ENCODE results near the gene ZP4.

The ZP4 gene, protein sequence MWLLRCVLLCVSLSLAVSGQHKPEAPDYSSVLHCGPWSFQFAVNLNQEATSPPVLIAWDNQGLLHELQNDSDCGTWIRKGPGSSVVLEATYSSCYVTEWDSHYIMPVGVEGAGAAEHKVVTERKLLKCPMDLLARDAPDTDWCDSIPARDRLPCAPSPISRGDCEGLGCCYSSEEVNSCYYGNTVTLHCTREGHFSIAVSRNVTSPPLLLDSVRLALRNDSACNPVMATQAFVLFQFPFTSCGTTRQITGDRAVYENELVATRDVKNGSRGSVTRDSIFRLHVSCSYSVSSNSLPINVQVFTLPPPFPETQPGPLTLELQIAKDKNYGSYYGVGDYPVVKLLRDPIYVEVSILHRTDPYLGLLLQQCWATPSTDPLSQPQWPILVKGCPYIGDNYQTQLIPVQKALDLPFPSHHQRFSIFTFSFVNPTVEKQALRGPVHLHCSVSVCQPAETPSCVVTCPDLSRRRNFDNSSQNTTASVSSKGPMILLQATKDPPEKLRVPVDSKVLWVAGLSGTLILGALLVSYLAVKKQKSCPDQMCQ
- total RNA-seq: 0 reads per million in 3 experiments

DNA sequence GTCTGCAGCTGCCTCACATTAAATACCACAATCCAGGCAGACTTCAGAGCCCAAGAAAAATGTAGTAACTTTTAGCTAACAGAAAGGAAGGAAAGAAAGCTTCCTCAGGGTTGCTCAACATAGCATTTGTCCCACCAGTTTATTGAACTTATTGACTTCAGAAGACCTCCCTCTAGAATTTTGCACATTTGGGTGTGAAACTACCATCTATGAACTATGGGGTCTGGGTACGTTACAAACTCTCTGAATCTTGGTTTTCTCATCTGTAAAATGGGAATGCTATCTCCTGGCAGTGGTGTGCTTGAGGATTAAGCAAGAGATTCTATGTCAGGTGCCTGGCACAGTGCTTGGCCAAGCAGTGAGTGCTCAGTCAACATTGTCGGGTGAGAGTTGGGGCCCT, at the start of gene ZP4:
Gene ZP4 (minus strand): TSS at position 101 of the 400 bp plus-strand sequence. CDS start 287 bp downstream, outside the sequence.
- DNase-seq: no peak

DNA sequence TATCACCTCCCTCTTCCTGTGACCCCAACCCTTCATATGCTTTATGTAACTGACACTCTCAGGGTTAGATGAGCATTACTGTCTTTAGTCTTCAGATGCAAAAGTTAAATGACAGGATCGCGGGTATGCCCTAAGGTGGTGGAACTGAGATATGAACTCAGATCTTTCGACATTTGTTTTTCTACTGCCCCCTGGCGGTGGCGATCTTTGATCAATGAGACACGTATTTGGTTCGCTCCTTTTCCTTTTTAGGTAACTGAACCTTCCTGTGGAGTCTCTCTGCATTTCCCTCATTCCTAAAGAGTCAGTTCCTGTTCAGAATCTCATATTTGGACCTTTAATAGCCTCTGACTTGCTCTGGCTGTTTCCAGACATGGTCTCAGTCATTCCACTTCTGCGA, 47.8 kb upstream of the ZP4 start:
- DNase-seq: no peak

DNA sequence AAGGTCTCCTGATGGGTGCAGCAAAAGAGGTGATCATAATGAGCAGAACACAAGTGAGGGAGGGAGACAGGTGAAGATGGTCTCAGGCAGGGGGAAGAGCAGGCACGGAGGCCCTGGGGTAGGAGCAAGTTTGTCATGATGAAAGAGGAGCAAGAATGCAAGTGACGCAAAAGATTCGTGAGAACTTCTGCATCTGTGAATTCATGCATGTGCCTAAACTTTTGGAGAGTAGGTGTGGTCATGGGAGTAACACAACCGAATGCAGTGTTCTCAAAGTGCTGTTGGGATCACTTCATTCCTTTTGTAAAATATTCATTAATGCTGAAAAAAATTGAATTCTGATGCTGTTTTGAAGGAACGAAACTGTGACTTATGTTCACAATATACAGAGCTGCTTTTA, 47.3 kb upstream of the ZP4 start:
- no peak for DNase-seq

DNA sequence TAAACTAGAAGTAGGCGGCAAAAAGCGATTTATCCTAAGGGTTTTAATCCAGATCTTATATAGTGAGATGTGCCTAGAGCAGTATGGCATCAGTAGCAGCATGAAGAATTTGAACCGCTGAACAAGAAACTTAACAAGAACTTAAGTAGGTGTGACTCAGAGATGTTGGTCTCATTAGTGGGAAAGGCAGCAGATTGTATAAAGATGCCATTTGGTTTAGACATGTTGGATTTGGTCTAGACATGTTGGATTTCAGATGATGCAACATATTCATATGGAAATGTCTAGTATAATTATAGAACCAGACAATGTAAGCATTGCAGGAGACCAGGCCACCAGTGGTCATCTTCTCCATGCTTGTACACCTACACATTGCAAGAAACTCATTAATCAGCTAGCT, 42.1 kb upstream of the ZP4 start:
- no peak for DNase-seq

DNA sequence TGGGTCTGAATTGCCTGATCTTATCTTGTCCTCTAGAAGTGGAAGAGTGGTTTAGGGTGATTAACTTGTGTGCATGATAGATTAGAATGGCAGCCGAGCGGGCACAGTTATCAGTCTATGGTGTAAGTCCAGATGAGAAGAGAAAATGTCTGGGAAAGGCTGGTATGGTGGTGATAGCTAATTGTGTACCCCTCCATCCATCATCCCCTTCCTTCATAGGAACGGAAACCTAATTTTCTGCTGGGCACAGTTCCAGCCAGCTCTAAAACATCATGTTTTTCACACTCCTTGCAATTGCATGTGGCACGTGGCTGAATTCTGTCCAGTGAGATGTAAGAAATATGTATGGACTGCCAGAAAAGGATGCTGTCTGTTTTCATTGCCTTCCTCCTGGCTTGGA, 40.9 kb upstream of the ZP4 start:
- DNase-seq: no peak

DNA sequence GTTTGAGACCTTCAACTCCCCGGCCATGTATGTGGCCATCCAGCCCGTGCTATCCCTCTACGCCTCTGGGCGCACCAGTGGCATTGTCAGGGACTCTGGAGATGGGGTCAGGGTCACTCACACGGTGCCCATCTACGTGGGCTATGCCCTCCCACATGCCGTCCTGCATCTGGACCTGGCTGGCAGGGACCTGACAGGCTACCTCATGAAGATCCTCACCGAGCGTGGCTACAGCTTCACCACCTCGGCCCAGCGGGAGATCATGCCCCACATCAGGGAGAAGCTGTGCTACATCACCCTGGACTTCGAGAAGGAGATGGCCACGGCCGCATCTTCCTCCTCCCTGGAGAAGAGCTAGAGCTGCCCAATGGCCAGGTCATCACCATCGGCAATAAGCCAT, 36.5 kb upstream of the ZP4 start:
- no peak for DNase-seq

DNA sequence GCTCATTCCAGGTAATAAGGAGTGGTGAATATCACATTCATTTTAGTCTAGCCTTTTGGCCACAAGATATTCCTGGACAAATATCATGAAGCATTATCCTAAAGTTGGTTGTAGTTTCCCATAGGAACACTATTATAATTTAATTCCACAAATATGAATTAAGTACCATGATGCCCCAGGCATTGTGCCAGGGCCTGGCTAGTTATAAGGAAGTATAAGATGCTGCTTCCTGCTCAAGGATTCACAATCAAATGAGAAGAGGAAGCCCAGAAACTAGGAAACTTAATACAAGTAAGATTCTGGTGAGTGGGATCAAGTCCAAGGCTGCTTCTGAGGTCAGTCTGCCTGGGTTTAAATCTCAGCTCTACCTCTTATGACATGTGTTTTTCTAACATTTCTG, 30.6 kb upstream of the ZP4 start:
- DNase-seq: no peak

DNA sequence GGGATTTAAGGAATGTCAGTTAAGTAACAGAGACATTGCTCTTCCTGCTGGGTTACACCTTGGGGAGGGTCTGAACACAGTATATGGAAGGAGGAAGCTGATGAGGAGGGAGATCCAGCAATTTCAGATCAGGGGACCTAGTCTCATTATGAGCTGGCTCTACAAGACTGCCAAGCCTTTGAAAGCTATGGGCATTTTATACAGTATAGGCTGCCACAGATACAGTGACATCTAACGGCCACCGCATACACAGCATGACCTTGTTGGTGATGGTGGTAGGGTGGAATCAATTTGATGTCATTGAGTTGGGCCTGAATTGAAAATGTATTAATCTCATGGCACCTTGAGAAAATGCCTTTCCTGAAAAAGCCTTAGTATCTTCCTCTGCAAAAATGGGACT, 22.6 kb upstream of the ZP4 start:
- DNase-seq: no peak

DNA sequence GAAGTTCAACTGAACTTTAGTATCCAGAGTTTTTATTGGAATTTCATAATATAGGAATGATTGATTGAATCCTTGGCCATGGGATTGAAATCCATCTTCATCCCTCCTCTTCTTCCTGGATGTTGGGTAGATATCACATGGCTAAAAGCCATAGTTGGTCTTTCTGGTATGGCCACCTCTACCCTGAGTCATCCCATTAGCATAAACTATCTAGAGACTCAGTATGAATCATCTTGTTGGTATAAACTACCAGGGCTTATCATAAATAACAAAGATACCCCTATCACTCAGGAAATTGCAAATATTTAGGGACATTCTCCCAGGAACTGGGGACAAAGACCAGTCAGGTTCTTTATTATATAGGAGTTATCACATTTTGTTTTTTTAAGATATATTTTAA, 21.2 kb upstream of the ZP4 start:
- DNase-seq: no peak

DNA sequence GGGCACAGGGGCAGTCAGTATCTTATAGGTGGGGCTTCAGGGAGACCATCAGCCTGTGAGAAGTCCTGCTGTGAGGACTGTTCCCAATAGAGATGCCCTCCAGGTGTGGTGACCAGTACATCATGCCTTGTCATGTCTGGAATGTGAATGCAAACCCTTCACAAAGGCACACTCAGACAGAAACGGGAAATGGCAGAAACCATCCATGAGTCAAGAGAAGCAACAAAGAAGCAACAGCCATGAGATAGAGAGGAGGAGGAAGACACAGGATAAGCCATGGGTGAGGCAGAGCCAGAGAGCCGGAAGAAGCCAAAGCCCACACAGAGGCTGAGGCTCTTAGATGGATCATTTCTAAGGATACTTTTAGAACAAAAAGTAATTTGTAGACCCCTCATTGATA, 20.1 kb upstream of the ZP4 start:
- DNase-seq: no peak

DNA sequence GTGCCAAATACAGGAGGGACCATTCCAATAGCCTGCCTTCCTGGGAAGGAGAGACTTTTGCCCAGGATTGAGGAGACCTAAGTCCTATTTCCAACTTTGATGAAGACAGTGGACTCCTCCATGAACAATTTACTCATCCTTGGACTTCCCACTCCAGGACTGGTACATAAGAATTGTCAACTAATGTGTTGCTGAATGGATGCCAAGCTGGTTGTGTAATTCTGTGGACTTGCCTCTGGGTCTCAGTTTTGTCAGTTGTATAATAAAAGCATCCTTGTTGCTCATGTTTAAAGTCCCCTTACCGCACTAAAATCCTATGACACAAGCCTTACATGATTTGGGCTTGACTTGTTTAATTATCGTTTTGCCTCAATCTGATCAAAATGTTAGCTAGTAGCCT, 13.2 kb upstream of the ZP4 start:
- no peak for DNase-seq

DNA sequence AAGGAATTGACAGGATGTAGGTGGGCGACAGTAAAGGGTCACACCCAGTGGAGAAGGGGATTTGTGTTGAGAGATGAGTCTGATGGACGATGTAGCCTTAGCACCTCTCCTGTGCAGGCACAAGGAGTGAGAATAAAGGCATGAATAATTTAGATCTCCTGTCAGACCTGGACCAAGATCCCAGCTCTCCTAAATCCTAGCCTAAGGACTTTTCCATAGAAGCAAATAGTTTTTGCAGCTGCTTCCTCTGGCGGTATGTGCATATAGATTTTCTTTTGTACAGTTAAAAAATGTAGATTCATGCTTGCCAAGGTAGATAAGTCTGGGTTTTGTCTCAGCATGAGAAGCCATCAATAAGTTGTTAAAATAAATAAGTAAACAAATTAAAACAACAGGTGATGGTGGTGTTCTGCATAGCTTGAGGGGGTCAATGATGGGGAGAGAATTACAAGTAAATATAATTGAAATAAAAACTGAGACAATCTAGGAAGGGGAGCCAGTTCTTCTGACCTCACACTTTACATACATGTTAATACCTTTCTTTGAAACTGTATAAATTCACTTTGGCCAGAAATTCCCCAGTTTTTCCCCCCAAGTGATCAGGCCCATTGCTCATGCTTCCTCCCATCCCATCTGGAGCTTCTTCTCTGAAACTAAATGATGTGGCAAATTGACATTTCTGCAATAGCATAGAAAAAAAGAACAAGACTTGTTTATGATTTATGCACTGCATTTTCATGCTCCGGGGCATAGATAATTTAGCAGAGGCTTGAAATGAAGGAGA, 12.4 kb upstream of the ZP4 start:
- DNase-seq: no peak

DNA sequence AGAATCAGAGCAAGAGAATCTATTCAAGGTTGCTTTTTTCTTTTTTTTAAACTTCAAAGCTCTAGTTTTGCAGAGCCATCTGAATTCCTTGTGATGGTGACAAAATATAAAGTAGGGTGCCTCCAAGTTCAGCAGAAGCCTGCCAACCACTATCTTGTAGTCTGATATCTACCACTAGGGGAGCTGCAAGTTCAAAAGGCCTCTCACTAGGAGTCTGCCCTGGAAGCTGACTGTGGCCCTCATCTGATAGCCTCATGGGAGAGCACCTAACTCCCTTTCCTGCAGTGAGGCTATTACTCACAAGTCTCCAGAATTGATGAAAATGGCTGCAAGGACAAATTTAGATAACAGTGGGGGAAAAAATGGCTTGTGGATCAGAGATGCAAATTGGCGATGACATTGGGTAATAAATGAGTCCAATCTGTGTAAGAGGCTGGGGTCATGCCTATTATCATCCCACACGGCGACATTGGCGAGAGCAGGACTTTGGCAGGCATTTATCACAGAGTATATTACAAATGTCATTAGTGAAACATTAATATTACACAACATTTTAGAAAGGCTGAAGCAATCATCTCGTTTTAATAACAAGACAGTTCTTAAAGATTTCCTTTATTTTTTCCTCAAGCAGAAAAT, 10.7 kb upstream of the ZP4 start:
- no peak for DNase-seq

DNA sequence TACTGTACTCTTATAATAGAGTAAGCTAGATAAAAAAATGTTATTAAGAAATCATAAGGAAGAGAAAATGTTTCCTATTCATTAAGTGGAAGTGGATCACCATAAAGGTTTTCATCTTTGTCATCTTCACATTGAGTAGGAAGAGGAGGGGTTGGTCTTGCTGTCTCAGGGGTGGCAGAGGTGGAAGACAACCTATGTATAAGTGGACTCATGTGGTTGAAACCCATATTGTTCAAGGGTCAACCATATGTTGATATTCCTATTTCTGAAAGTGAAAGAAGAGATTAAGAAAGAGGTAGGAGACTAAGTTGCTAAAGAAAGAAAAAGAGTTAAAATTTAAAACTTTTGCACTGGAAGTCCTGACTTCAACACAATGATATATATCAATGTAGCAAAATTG, 4.9 kb upstream of the ZP4 start:
- no peak for DNase-seq

DNA sequence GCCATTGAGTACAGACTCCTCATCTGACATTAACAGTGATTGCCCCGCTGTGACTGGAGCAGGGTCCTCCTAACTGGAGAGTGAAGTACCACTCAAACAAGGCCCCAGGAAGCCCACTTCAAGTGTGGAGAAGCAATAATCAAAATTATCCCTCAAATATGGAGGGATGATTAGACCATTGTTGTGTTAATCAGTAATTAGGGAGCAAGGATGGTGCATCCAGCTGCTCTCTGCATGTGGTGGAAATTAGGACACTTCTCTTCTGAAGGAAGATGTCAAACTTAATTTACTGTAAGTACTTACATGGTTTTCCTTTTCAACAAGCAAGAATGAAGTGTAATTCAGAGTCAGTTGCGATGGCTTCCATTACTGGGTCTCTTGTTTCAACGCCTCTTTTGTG, 3.4 kb upstream of the ZP4 start:
- no peak for DNase-seq

DNA sequence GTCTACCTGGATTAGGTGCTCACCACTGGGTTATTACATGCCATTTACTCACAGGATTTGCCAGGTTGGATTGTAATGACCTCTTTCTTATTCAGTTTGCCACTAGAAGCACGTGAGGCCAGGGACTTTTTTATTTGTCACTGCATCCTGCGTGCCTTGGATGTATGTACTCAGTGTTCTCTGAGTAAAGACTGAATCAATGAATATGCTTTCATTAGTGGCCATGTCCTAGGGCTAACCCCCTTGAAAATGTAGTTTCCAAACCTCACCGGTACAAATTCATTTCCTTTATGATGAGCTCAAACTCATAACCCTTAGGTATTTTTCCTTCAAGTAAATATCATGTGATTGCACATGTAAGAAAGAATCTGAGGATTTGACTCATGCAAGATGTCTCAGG, 1.3 kb upstream of the ZP4 start:
- no peak for DNase-seq

DNA sequence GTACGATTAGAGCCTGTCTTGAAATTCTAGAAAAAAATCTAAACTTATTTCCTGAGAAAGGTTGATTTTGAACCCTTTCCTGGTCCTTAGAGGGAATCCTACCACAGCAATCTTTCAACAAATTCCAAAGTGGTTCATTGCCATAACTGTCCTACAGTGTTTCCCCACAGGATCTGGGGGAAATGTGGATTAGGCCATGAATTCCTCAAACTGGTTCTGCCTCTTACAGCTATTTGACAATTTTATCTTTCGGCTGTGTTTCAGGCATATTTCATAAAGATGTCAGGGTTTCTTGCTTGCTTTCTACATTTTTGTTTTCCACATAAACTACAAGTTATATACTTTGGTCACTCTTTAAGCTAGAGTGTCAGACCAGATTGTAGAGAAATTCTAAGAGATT, 544 bp upstream of the ZP4 start:
- no peak for DNase-seq

DNA sequence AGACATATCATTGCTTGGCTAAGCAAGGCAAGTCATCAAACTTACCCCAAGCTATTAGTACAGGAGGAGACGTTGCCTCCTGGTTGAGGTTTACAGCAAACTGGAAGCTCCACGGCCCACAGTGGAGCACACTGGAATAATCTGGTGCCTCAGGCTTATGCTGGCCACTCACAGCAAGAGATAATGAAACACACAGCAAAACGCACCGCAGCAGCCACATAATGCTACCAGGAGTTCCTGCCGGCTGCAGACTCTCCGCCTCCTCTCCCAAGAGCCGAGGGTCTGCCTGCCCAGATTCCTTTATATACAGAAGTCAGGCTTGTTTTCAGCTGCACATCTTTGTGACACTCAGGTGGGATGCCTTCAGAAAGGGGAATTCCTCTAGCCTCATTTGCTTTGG, 306 bp downstream of the ZP4 start:
- DNase-seq: no peak

DNA sequence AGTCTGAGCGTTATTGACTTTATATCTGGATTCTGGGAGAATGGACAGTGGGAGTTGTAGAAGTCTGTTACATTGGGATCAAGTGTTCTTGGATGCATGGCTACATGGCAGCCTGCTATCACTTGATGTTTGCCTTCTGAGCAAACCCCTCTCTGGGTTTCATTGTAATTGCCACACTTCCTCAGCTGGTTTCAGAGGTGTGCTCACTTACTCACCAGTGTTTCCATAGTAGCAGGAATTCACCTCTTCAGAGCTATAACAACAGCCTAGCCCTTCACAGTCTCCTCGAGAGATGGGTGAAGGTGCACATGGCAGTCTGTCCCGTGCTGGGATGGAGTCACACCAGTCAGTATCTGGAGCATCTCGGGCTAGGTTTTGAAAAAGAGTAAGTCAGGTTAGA, 2.6 kb downstream of the ZP4 start:
- no peak for DNase-seq

DNA sequence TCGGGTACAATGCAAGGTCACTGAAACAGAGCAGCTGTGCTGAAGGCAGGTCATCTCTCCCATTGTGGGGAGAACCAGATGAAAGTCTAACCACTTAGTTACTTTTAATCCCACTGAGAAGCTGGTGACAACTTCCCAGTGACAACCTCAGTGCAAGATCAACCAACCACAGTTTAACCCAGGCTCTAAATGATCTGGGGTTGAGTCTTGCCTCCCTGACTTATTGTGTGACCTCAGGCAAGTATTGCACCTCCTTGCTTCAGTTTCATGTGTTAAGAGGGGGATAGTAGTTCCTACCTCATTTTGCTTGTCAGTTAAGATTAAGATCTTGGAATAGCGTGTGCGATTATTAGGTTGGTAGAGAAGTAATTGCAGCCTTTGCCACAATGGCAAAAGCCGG, 3.2 kb downstream of the ZP4 start:
- DNase-seq: no peak

DNA sequence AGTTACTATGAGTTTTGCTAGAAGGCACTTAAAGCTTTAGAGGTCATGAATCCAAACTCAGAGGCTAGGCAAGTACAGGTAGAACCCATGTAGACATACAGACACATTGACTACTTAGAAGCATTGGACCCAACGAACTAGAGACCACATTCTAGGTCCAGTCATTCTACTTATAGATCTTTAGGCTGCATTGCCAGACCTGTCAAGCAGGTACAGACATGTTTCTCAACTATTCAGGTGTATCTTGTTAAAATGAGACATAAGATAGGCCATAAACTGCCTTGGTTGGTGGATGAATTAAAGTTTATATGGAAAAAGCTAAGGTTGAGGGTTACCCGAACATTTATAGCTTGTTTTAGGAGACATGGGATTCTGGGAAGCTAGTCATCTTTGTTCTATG, 6.5 kb downstream of the ZP4 start:
- no peak for DNase-seq

DNA sequence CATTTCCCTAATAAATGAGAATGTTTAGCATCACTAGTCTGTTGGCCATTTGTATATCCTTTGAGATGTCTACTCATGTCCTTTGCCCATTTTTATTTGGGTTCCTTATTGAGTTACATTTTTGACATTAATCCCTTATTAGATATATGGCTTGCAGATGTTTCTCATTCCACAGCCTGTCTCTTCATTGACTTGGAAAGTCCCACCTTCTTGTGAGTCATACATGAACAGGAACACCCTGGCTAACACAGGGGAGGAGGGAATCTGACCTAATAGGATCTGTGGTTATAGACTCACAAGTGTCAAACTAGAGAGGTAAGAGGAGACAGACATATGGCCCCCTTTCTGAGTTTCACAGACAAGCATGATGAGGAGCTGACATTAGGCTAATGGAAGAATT, 11.5 kb downstream of the ZP4 start:
- DNase-seq: no peak

DNA sequence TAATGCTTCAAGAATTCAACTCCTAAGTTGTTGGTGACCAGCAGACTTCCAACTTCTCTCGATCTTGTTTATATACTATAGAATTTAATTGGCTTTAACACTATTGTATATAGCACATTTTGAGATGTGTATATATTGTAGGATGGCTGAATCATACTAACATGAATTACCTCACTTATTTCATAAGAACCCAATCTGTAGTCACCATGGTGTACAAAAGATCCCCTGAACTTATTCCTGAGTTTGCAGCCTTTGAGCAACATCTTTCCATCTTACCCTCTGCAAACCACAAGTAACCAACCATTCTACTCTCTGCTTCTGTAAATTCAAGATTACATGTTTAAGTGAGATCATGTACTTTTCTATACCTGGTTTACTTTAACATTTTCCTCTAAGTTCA, 12.3 kb downstream of the ZP4 start:
- no peak for DNase-seq

DNA sequence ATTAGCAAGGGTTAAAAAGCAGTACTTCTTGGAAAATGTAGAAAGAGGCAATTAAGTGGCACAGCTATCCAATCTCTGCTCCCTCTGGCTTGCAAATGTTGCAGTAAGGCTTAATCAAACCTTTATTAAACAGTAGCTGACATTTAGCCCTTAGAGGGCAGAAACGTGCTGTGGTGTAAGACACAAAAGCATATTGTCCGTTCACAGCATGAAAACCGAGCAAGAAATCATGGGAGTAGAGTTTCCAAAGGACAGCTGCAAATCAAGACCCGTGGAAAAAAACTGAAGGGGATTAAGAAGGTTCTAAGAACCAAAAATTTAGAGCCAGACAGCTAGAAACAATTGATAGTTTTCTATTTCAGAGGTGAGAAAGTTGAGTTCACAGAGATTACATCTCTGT, 13.1 kb downstream of the ZP4 start:
- no peak for DNase-seq

Data from central memory CD4-positive, alpha-beta T cell (primary cell).